Measurements from ENCODE around the gene KLK14. TPM values are rescaled to one million over a fixed set of nuclear protein-coding genes. Genes with fewer than 3 reads are reported as not detected.

KLK14 gene
- not detected in 2 replicates for total RNA-seq (2012; rRNA removed)

- no peaks in the 10 kb centered on the region for H3K9me3 ChIP-seq (replicated peaks; ENCODE audit: low read length)
- H3K36me3 ChIP-seq (ENCODE audit: insufficient read depth, low read length), result no peaks in the 10 kb centered on the region
- no peak within 1 kb of the TSS for H3K4me2 ChIP-seq (ENCODE audit: low read length)
- no peak within 1 kb of the TSS for H3K4me3 ChIP-seq (ENCODE audit: low read length)
- H3K4me1 ChIP-seq (ENCODE audit: control insufficient read depth, insufficient read depth, low read length), result no peaks in the 10 kb centered on the region
- H3K27me3 ChIP-seq (ENCODE audit: control insufficient read depth, insufficient read depth, low read length), result no peaks in the 10 kb centered on the region
- no peak within 1 kb of the TSS for H3K9ac ChIP-seq (ENCODE audit: low read depth, low read length)
Observed at GRCh38 chr19:51082611-51083010, at the start of gene KLK14. Gene KLK14, minus strand, starts transcription at chr19:51082887. Its CDS starts 273 bp downstream, at chr19:51082614.

DNA sequence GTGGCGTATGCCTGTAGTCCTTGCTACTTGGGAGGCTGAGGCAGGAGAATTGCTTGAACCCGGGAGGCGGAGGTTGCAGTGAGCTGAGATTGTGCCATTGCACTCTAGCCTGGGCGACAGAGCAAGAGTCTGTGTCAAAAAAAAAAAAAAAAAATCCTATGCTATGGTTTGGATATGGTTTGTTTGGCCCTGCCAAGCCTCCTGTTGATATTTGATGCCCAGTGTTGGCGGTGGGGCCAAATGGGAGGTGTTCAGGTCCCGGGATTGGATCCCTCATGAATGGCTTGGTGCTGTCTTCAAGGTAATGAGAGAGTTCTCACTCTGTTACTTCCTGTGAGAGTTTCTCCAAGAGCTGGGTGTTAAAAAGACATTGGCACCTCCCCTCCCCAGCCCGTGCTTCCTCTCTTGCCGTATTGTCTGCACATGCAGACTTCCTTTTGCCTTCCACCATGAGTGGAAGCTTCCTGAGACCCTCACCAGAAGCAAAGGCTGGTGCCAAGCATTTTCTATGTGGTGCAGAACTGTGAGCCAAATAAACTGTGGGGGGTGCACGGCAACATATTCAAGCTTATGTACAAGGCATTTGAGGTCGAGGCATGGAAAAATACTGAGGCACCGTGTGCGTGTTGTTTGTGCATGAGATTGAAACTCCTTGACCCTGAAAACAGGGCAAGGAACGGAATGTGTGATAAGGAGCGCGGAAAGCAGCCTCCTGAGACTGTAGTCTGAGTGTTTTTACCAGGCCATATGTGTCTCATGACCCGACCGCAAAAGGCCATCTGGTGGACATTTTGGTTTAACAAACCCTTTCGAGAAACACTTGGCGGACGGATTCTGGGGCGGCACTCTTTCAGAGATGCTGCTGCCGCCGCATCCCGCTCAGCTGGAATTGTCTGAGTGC, 49.3 kb upstream of the KLK14 start:
- Histone ChIP-seq H3K4me2 (ENCODE audit: low read length) (no peak overlapping the region), H3K9me3 (replicated peaks; ENCODE audit: low read length) (peaks cover 5% of the 10 kb centered on the region), H3K36me3 (ENCODE audit: insufficient read depth, low read length) (no peaks in the 10 kb centered on the region), H3K9ac (ENCODE audit: low read depth, low read length) (no peak overlapping the region), H3K27me3 (ENCODE audit: control insufficient read depth, insufficient read depth, low read length) (no peaks in the 10 kb centered on the region), H3K4me1 (ENCODE audit: control insufficient read depth, insufficient read depth, low read length) (no peaks in the 10 kb centered on the region), H3K4me3 (ENCODE audit: low read length) (no peak overlapping the region)

DNA sequence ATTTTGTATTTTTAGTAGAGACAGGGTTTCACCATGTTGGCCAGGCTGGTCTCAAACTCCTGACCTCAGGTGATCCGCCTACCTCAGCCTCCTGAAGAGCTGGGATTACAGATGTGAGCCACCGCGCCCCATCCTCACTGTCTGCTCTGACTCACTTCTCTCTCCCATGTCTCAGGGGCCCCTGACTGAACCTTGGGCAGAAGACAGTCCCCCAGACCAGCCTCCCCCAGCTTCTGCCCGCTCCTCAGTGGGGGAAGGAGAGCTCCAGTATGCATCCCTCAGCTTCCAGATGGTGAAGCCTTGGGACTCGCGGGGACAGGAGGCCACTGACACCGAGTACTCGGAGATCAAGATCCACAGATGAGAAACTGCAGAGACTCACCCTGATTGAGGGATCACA, 47.0 kb upstream of the KLK14 start:
- H3K4me2 ChIP-seq (ENCODE audit: low read length), result no peak overlapping the region
- H3K9ac ChIP-seq (ENCODE audit: low read depth, low read length), result no peak overlapping the region
- H3K4me3 ChIP-seq (ENCODE audit: low read length), result no peak overlapping the region
- no peaks in the 10 kb centered on the region for H3K36me3 ChIP-seq (ENCODE audit: insufficient read depth, low read length)
- H3K27me3 ChIP-seq (ENCODE audit: control insufficient read depth, insufficient read depth, low read length), result no peaks in the 10 kb centered on the region
- peaks cover 5% of the 10 kb centered on the region for H3K9me3 ChIP-seq (replicated peaks; ENCODE audit: low read length)
- H3K4me1 ChIP-seq (ENCODE audit: control insufficient read depth, insufficient read depth, low read length), result no peaks in the 10 kb centered on the region

GRCh38 chr19:51128227-51128626, 45.5 kb upstream of the KLK14 start:
- H3K9me3 ChIP-seq (replicated peaks; ENCODE audit: low read length), result peaks cover 5% of the 10 kb centered on the region
- H3K4me1 ChIP-seq (ENCODE audit: control insufficient read depth, insufficient read depth, low read length), result no peaks in the 10 kb centered on the region
- H3K9ac ChIP-seq (ENCODE audit: low read depth, low read length), result no peak overlapping the region

DNA sequence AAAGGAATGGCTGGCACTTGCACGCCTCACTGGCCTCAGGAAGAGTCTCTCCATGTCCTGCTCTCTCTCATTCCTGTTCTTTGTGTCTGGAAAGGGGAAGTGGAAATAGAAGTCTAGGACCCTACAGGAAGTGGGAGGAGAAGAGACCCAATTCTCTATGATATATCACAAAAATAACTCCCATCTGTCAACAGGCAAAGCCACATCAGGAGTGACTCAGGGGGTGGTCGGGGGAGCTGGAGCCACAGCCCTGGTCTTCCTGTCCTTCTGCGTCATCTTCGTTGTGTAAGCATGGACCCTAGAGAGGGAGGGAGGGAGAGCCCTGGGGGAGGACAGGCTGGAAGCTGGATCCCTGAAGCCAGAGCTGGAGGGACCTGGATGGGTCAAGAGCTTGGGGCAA, 45.1 kb upstream of the KLK14 start:
- Histone ChIP-seq H3K27me3 (ENCODE audit: control insufficient read depth, insufficient read depth, low read length) (no peaks in the 10 kb centered on the region), H3K4me3 (ENCODE audit: low read length) (no peak overlapping the region), H3K36me3 (ENCODE audit: insufficient read depth, low read length) (no peaks in the 10 kb centered on the region), H3K9ac (ENCODE audit: low read depth, low read length) (no peak overlapping the region), H3K9me3 (replicated peaks; ENCODE audit: low read length) (peaks cover 5% of the 10 kb centered on the region), H3K4me2 (ENCODE audit: low read length) (no peak overlapping the region), H3K4me1 (ENCODE audit: control insufficient read depth, insufficient read depth, low read length) (no peaks in the 10 kb centered on the region)

More at GRCh38 chr19:51128227-51128626, 45.5 kb upstream of the KLK14 start:
- Histone ChIP-seq H3K4me2 (ENCODE audit: low read length) (no peak overlapping the region), H3K4me3 (ENCODE audit: low read length) (no peak overlapping the region), H3K27me3 (ENCODE audit: control insufficient read depth, insufficient read depth, low read length) (no peaks in the 10 kb centered on the region), H3K36me3 (ENCODE audit: insufficient read depth, low read length) (no peaks in the 10 kb centered on the region)

DNA sequence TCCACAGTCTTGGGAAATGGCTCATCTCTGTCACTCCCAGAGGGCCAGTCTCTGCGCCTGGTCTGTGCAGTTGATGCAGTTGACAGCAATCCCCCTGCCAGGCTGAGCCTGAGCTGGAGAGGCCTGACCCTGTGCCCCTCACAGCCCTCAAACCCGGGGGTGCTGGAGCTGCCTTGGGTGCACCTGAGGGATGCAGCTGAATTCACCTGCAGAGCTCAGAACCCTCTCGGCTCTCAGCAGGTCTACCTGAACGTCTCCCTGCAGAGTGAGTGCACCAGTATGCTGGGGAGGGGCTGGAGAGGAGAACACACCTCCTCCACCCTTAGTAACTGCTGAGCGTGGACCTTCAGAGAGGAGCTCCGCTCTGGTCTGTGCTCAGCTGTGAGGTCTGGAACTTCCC, 44.3 kb upstream of the KLK14 start:
- H3K36me3 ChIP-seq (ENCODE audit: insufficient read depth, low read length), result no peaks in the 10 kb centered on the region
- H3K4me3 ChIP-seq (ENCODE audit: low read length), result no peak overlapping the region
- H3K4me1 ChIP-seq (ENCODE audit: control insufficient read depth, insufficient read depth, low read length), result no peaks in the 10 kb centered on the region
- no peaks in the 10 kb centered on the region for H3K27me3 ChIP-seq (ENCODE audit: control insufficient read depth, insufficient read depth, low read length)
- peaks cover 5% of the 10 kb centered on the region for H3K9me3 ChIP-seq (replicated peaks; ENCODE audit: low read length)
- no peak overlapping the region for H3K9ac ChIP-seq (ENCODE audit: low read depth, low read length)
- H3K4me2 ChIP-seq (ENCODE audit: low read length), result no peak overlapping the region

GRCh38 chr19:51125421-51126075, 42.9 kb upstream of the KLK14 start:
- H3K4me3 ChIP-seq (ENCODE audit: low read length), result no peak overlapping the region
- H3K9ac ChIP-seq (ENCODE audit: low read depth, low read length), result no peak overlapping the region
- no peaks in the 10 kb centered on the region for H3K27me3 ChIP-seq (ENCODE audit: control insufficient read depth, insufficient read depth, low read length)
- no peak overlapping the region for H3K4me2 ChIP-seq (ENCODE audit: low read length)
- no peaks in the 10 kb centered on the region for H3K4me1 ChIP-seq (ENCODE audit: control insufficient read depth, insufficient read depth, low read length)
- H3K9me3 ChIP-seq (replicated peaks; ENCODE audit: low read length), result peaks cover under 1% of the 10 kb centered on the region
- no peaks in the 10 kb centered on the region for H3K36me3 ChIP-seq (ENCODE audit: insufficient read depth, low read length)

- H3K4me3 ChIP-seq (ENCODE audit: low read length), result no peak within 1 kb of the TSS
- no peaks in the 10 kb centered on the region for H3K27me3 ChIP-seq (ENCODE audit: control insufficient read depth, insufficient read depth, low read length)
- no peaks in the 10 kb centered on the region for H3K36me3 ChIP-seq (ENCODE audit: insufficient read depth, low read length)
- no peaks in the 10 kb centered on the region for H3K9me3 ChIP-seq (replicated peaks; ENCODE audit: low read length)
- H3K9ac ChIP-seq (ENCODE audit: low read depth, low read length), result no peak within 1 kb of the TSS
- no peaks in the 10 kb centered on the region for H3K4me1 ChIP-seq (ENCODE audit: control insufficient read depth, insufficient read depth, low read length)
- no peak within 1 kb of the TSS for H3K4me2 ChIP-seq (ENCODE audit: low read length)
Observed at GRCh38 chr19:51124729-51125128, 42.0 kb upstream of the KLK14 start, which contains the start of gene SIGLEC9. Gene SIGLEC9, plus strand, starts transcription at chr19:51124906. Its CDS starts 69 bp downstream, at chr19:51124975.

GRCh38 chr19:51124216-51124615, 41.5 kb upstream of the KLK14 start:
- H3K4me3 ChIP-seq (ENCODE audit: low read length), result no peak overlapping the region
- H3K4me1 ChIP-seq (ENCODE audit: control insufficient read depth, insufficient read depth, low read length), result no peaks in the 10 kb centered on the region
- H3K27me3 ChIP-seq (ENCODE audit: control insufficient read depth, insufficient read depth, low read length), result no peaks in the 10 kb centered on the region

DNA sequence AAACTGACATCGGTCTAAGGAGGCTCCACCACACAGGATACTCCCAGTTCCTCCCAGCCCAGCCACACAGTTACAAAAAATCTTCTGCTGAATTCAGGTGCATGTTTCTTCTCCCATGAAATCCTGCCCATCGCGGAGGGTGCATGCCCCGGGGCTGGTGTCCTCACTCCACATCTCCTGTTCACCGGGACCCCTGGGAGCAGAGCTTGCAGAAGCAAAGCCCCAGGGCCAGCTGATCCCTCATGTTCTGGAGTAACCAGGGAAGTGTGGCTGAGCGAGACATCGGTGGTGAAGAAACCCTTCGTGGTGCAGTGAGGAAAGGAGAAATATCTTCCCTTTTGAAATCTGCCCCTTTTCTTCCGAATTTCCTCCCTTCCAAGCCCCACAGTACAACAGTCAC, 41.1 kb upstream of the KLK14 start:
- H3K27me3 ChIP-seq (ENCODE audit: control insufficient read depth, insufficient read depth, low read length), result no peaks in the 10 kb centered on the region
- H3K4me2 ChIP-seq (ENCODE audit: low read length), result no peak overlapping the region
- H3K4me1 ChIP-seq (ENCODE audit: control insufficient read depth, insufficient read depth, low read length), result no peaks in the 10 kb centered on the region
- H3K36me3 ChIP-seq (ENCODE audit: insufficient read depth, low read length), result no peaks in the 10 kb centered on the region
- no peak overlapping the region for H3K4me3 ChIP-seq (ENCODE audit: low read length)
- no peak overlapping the region for H3K9ac ChIP-seq (ENCODE audit: low read depth, low read length)
- no peaks in the 10 kb centered on the region for H3K9me3 ChIP-seq (replicated peaks; ENCODE audit: low read length)

More at GRCh38 chr19:51124216-51124615, 41.5 kb upstream of the KLK14 start:
- Histone ChIP-seq H3K9me3 (replicated peaks; ENCODE audit: low read length) (no peaks in the 10 kb centered on the region), H3K9ac (ENCODE audit: low read depth, low read length) (no peak overlapping the region), H3K4me2 (ENCODE audit: low read length) (no peak overlapping the region), H3K36me3 (ENCODE audit: insufficient read depth, low read length) (no peaks in the 10 kb centered on the region)

- H3K4me2 ChIP-seq (ENCODE audit: low read length), result no peak overlapping the region
- no peaks in the 10 kb centered on the region for H3K36me3 ChIP-seq (ENCODE audit: insufficient read depth, low read length)
- no peak overlapping the region for H3K9ac ChIP-seq (ENCODE audit: low read depth, low read length)
- H3K4me3 ChIP-seq (ENCODE audit: low read length), result no peak overlapping the region
- no peaks in the 10 kb centered on the region for H3K4me1 ChIP-seq (ENCODE audit: control insufficient read depth, insufficient read depth, low read length)
- no peaks in the 10 kb centered on the region for H3K9me3 ChIP-seq (replicated peaks; ENCODE audit: low read length)
- no peaks in the 10 kb centered on the region for H3K27me3 ChIP-seq (ENCODE audit: control insufficient read depth, insufficient read depth, low read length)
Observed at GRCh38 chr19:51123381-51123800, 40.7 kb upstream of the KLK14 start.

Measured in skeletal muscle satellite cell (primary cell).